ENCODE measurements around the gene FBXO36.

The FBXO36 gene

GRCh38 chr2:229971298-229971790 lies 49.0 kb downstream of the FBXO36 start:
- FAIRE-seq, result no peak

- FAIRE-seq, result no peak
Measured at GRCh38 chr2:229974266-229974665, 52.0 kb downstream of the FBXO36 start.

GRCh38 chr2:229980431-229981184 lies 58.3 kb downstream of the FBXO36 start:
- FAIRE-seq, result no peak

GRCh38 chr2:229993236-229993635 lies 70.9 kb downstream of the FBXO36 start:
- FAIRE-seq, result no peak

- FAIRE-seq, result no peak
Measured at GRCh38 chr2:229996320-229996719, 74.0 kb downstream of the FBXO36 start.

- FAIRE-seq, result no peak
Measured at GRCh38 chr2:229997565-229997964, 75.3 kb downstream of the FBXO36 start.

- no peak for FAIRE-seq
Measured at GRCh38 chr2:230000118-230000841, 78.0 kb downstream of the FBXO36 start.

- no peak for FAIRE-seq
Measured at GRCh38 chr2:230007931-230008707, 85.8 kb downstream of the FBXO36 start.

- no peak for FAIRE-seq
Measured at GRCh38 chr2:230008708-230009066, 86.4 kb downstream of the FBXO36 start.

GRCh38 chr2:230010501-230010900 lies 88.2 kb downstream of the FBXO36 start:
- FAIRE-seq, result no peak

- FAIRE-seq, result no peak
Measured at GRCh38 chr2:230011617-230012016, 89.3 kb downstream of the FBXO36 start.

GRCh38 chr2:230012267-230012884 lies 90.1 kb downstream of the FBXO36 start:
- no peak for FAIRE-seq

GRCh38 chr2:230016844-230017243 lies 94.5 kb downstream of the FBXO36 start:
- FAIRE-seq, result no peak

- no peak for FAIRE-seq
Measured at GRCh38 chr2:230018153-230018552, 95.8 kb downstream of the FBXO36 start.

GRCh38 chr2:230019742-230020141 lies 97.4 kb downstream of the FBXO36 start:
- no peak for FAIRE-seq

- no peak for FAIRE-seq
Measured at GRCh38 chr2:230023313-230023712, 101.0 kb downstream of the FBXO36 start.

- FAIRE-seq, result no peak
Measured at GRCh38 chr2:230042195-230042594, 119.9 kb downstream of the FBXO36 start.

GRCh38 chr2:230043025-230043424 lies 120.7 kb downstream of the FBXO36 start:
- no peak for FAIRE-seq

- no peak for FAIRE-seq
Measured at GRCh38 chr2:230043461-230043860, 121.2 kb downstream of the FBXO36 start.

GRCh38 chr2:230046491-230046890 lies 124.2 kb downstream of the FBXO36 start:
- FAIRE-seq, result no peak

GRCh38 chr2:230048010-230048671 lies 125.8 kb downstream of the FBXO36 start:
- FAIRE-seq, result no peak

- FAIRE-seq, result no peak
Measured at GRCh38 chr2:230050136-230050535, 127.8 kb downstream of the FBXO36 start.
